ENCODE measurements around the gene SLC13A1. TPM values are rescaled to one million over a fixed set of nuclear protein-coding genes. Genes with fewer than 3 reads are reported as not detected.

Gene SLC13A1
- total and polyA plus RNA-seq, 8 donors, result 0.04 to 0.20 (median 0.09) TPM; not detected in 5

DNA sequence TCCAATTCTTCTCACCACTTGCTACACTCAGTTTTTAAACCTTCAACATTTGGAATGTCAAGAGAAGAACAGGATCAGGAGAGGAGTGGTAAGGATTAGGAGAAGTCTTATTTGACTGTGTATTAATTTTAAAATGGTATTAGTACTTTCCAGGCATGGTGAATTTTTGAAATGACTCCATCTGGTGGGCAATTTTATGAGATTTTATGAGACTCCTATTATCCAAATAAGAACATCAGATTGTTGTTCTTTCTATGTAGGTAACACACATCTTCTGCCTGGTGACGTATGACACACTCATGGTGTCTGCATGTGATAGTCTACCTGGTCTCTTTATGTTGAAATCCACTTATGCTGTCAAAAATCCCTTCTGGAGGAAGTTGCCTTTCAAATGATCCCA is 51.0 kb downstream of the SLC13A1 start:
- Histone ChIP-seq H3K27me3 (no peaks in the 10 kb centered on the region), H3K4me3 (no peak overlapping the region), H3K4me1 (no peaks in the 10 kb centered on the region), H3K27ac (no peak overlapping the region), H3K9me3 (no peaks in the 10 kb centered on the region), H3K36me3 (no peaks in the 10 kb centered on the region)
- DNase-seq (no peak), ATAC-seq (no peak)
- no peak for TF ChIP-seq CTCF (IDR thresholded peaks at IDR 0.05)
- intact Hi-C loops (cut with DNase I), result no loop called here

- H3K9me3 ChIP-seq, result no peaks in the 10 kb centered on the region
- DNase-seq (no peak), ATAC-seq (peak; percentile 45)
- H3K27me3 ChIP-seq, result no peaks in the 10 kb centered on the region
- H3K4me3 ChIP-seq, result no peak overlapping the region
- no peaks in the 10 kb centered on the region for H3K36me3 ChIP-seq
- H3K4me1 ChIP-seq, result no peaks in the 10 kb centered on the region
- intact Hi-C loops (cut with DNase I), result no loop called here
- no peak for TF ChIP-seq CTCF (IDR thresholded peaks at IDR 0.05)
- H3K27ac ChIP-seq, result no peak overlapping the region
Observed at GRCh38 chr7:123143252-123144006, 56.3 kb downstream of the SLC13A1 start.

GRCh38 chr7:123140561-123140960 is 59.2 kb downstream of the SLC13A1 start:
- no peaks in the 10 kb centered on the region for H3K27me3 ChIP-seq
- H3K27ac ChIP-seq, result no peak overlapping the region
- TF ChIP-seq CTCF (IDR thresholded peaks at IDR 0.05), result no peak
- H3K36me3 ChIP-seq, result no peaks in the 10 kb centered on the region
- intact Hi-C loops (cut with DNase I), result no loop called here
- DNase-seq (no peak), ATAC-seq (no peak)
- no peaks in the 10 kb centered on the region for H3K4me1 ChIP-seq
- no peak overlapping the region for H3K4me3 ChIP-seq
- H3K9me3 ChIP-seq, result no peaks in the 10 kb centered on the region

- DNase-seq (no peak), ATAC-seq (no peak)
- no peak overlapping the region for H3K4me3 ChIP-seq
- no peaks in the 10 kb centered on the region for H3K36me3 ChIP-seq
- H3K27me3 ChIP-seq, result no peaks in the 10 kb centered on the region
- TF ChIP-seq CTCF (IDR thresholded peaks at IDR 0.05), result no peak
- H3K4me1 ChIP-seq, result no peaks in the 10 kb centered on the region
- intact Hi-C loops (cut with DNase I), result no loop called here
- H3K9me3 ChIP-seq, result no peaks in the 10 kb centered on the region
- H3K27ac ChIP-seq, result no peak overlapping the region
Observed at GRCh38 chr7:123135960-123136359, 63.8 kb downstream of the SLC13A1 start.

- H3K36me3 ChIP-seq, result no peaks in the 10 kb centered on the region
- H3K9me3 ChIP-seq, result no peaks in the 10 kb centered on the region
- no peak overlapping the region for H3K4me3 ChIP-seq
- ATAC-seq (no peak), DNase-seq (no peak)
- no peaks in the 10 kb centered on the region for H3K27me3 ChIP-seq
- intact Hi-C loops (cut with DNase I), result no loop called here
- no peaks in the 10 kb centered on the region for H3K4me1 ChIP-seq
- H3K27ac ChIP-seq, result no peak overlapping the region
- no peak for TF ChIP-seq CTCF (IDR thresholded peaks at IDR 0.05)
Observed at GRCh38 chr7:123133924-123134323, 65.8 kb downstream of the SLC13A1 start.

Measured in left lung (tissue), 10 donors.